Peyer's patch (tissue), 4 donors: ENCODE measurements around the gene HGD. TPM values are rescaled to one million over a fixed set of nuclear protein-coding genes. Genes with fewer than 3 reads are reported as not detected.

Source experiments
- DNase-seq, 3 donors: peaks; one replicate each; pipeline ENCODE4 v3.0.0-alpha.2; 2017 to 2019
- H3K27ac ChIP-seq, 4 donors: fragments of 200-600 bp; sonication (generic); one replicate each; pipeline ENCODE4 v1.5.1; 2016 to 2019
- H3K27me3 ChIP-seq, 2 donors: fragments of 200-600 bp; sonication (generic); one replicate each; pipeline ENCODE4 v1.5.1; 2019
- H3K36me3 ChIP-seq, 3 donors: fragments of 200-600 bp; sonication (generic); one replicate each; pipeline ENCODE4 v1.5.1; 2016 to 2019
- H3K4me1 ChIP-seq, 4 donors: fragments of 200-600 bp; sonication (generic); one replicate each; pipeline ENCODE4 v1.5.1; 2016 to 2019
- H3K4me3 ChIP-seq, 4 donors: fragments of 200-600 bp; sonication (generic); 1 replicate in 3 of 4; 2 replicates in 1 of 4; pipeline ENCODE4 v1.5.1; 2016 to 2019; ENCODE audit warnings: mild to moderate bottlenecking in 1 of 4
- H3K9me3 ChIP-seq, 4 donors: fragments of 200-600 bp; sonication (generic); one replicate each; pipeline ENCODE4 v1.5.1; 2016 to 2019; ENCODE audit warnings: mild to moderate bottlenecking in 1 of 4
- CTCF ChIP-seq, 6 experiments: fragments of 450-650 bp in 4 of 6; fragments of 200-600 bp in 2 of 6; sonication (generic) in 1 of 6; IDR thresholded peaks; one replicate each; pipeline ENCODE4 v1.5.1; 2017 to 2019; ENCODE audit warnings: antibody characterized with exemption in 6 of 6, mild to moderate bottlenecking in 3 of 6, moderate library complexity in 1 of 6
- POLR2A ChIP-seq, 2 donors: fragments of 450-650 bp; IDR thresholded peaks; one replicate each; pipeline ENCODE4 v1.5.1; 2017; ENCODE audit warnings: antibody characterized with exemption in 2 of 2, mild to moderate bottlenecking in 2 of 2, moderate library complexity in 2 of 2
- total RNA-seq, 4 donors: library from RNA; depleted of rRNA; stranded (reverse); fragments of >200 nt; gene quantifications; one replicate each; pipeline ENCODE4 v1.1.0, GENCODE V29; 2016

HGD gene
- total RNA-seq, 4 donors from 2014 or later = 14.9 to 140 (median 99.8) TPM

- Histone ChIP-seq H3K27me3 (no peaks in the 10 kb centered on the region), H3K9me3 (no peaks in the 10 kb centered on the region), H3K4me3 (no peak overlapping the region), H3K27ac (no peak overlapping the region), H3K36me3 (peaks cover 0 to 22% (median 0%) of the 10 kb centered on the region in 3 donors), H3K4me1 (no peaks in the 10 kb centered on the region)
- DNase-seq = no peak
- TF ChIP-seq POLR2A (IDR thresholded peaks at IDR 0.05) (no peak), CTCF (IDR thresholded peaks at IDR 0.05) (no peak)
Observed at GRCh38 chr3:120693439-120694171, 11.6 kb upstream of the HGD start.

DNA sequence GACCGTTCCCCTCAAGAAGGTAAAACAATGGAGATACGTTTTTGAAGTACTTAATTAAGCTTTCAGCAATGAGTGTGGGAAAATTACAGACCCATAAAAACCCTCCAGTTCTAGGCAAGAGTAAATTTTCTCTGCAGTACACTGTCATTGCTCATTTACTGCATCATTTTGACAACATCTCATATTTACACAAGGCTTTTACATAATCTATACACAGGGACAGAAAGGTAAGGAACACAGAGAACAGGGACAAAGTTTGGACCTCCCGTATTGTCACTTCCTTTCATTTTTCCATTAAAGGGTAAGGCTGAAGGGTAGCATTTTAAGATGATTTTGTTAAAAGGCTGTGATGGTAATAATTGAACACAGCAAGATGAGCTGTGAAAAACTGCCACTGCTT lies 7.4 kb upstream of the HGD start:
- H3K4me1 ChIP-seq = no peaks in the 10 kb centered on the region
- no peak for TF ChIP-seq POLR2A (IDR thresholded peaks at IDR 0.05)
- no peak for TF ChIP-seq CTCF (IDR thresholded peaks at IDR 0.05)

GRCh38 chr3:120688121-120688520 lies 6.1 kb upstream of the HGD start:
- Histone ChIP-seq H3K9me3 (no peaks in the 10 kb centered on the region), H3K4me3 (no peak overlapping the region), H3K27ac (peak overlapping the region in 1 of 4 donors; percentile 33), H3K27me3 (no peaks in the 10 kb centered on the region), H3K36me3 (peaks cover 0 to 15% (median 0%) of the 10 kb centered on the region in 3 donors), H3K4me1 (peaks cover 0 to 3% (median 0%) of the 10 kb centered on the region in 4 donors)
- no peak for DNase-seq
- TF ChIP-seq POLR2A (IDR thresholded peaks at IDR 0.05) (no peak), CTCF (IDR thresholded peaks at IDR 0.05) (no peak)

More for the DNA sequence above, 7.4 kb upstream of the HGD start:
- H3K27ac ChIP-seq = no peak overlapping the region
- H3K4me3 ChIP-seq = no peak overlapping the region
- H3K36me3 ChIP-seq = peaks cover 0 to 15% (median 0%) of the 10 kb centered on the region in 3 donors
- no peaks in the 10 kb centered on the region for H3K27me3 ChIP-seq
- no peaks in the 10 kb centered on the region for H3K9me3 ChIP-seq
- no peak for DNase-seq

DNA sequence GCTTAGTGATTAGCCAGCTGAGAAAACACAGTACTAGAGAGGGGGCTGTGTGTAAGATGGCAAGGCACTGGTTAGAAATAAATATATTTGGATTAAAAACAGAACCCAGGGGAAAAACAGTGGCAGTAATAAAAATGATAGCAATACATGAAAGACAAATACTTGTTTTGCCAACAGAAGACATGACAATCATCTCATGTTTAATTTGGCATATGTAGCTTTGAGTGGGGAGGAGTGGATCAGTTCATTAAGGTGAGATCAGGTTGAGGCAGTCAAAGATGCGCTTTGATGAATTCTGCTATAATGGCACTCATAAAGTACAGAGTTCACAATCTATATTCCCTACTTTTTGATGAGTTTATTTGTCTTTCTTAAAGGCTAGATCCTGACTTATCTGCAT lies 3.4 kb upstream of the HGD start:
- Histone ChIP-seq H3K4me3 (no peak overlapping the region), H3K27me3 (no peaks in the 10 kb centered on the region)
- DNase-seq = no peak

DNA sequence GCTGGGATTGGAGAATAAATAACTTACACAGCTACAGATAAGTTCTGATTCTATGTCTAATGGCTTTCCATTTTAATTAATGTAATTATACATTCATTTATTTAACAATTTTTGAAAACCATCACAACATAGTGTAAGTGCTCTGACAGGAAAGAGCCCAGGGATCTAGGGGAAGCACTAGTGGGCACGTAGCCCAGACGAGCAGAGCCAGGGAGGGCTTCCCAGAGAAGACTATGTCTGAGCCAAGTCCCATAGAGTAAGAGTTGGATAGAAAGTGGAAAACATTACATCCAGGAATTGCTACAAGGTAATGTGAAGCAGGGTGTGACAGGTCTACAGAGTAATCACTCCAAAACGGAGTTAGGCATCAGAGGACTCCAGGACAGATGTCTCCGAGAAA lies 2.9 kb upstream of the HGD start:
- Histone ChIP-seq H3K27me3 (no peaks in the 10 kb centered on the region), H3K36me3 (peaks cover 0 to 15% (median 0%) of the 10 kb centered on the region in 3 donors), H3K4me3 (no peak overlapping the region), H3K27ac (no peak overlapping the region), H3K4me1 (peaks cover 0 to 18% (median 0%) of the 10 kb centered on the region in 4 donors), H3K9me3 (no peaks in the 10 kb centered on the region)
- no peak for DNase-seq
- TF ChIP-seq POLR2A (IDR thresholded peaks at IDR 0.05) = no peak
- TF ChIP-seq CTCF (IDR thresholded peaks at IDR 0.05) = no peak

More for the DNA sequence above, 3.4 kb upstream of the HGD start:
- no peak overlapping the region for H3K27ac ChIP-seq
- H3K4me1 ChIP-seq = peaks cover 0 to 16% (median 0%) of the 10 kb centered on the region in 4 donors
- no peaks in the 10 kb centered on the region for H3K9me3 ChIP-seq
- peaks cover 0 to 15% (median 0%) of the 10 kb centered on the region in 3 donors for H3K36me3 ChIP-seq
- TF ChIP-seq POLR2A (IDR thresholded peaks at IDR 0.05) (no peak), CTCF (IDR thresholded peaks at IDR 0.05) (no peak)
